ENCODE data around the gene ARAP1. TPM values are rescaled to one million over a fixed set of nuclear protein-coding genes. Genes with fewer than 3 reads are reported as not detected.

Gene ARAP1
- total RNA-seq, 4 donors from 2014 or later, result 53.8 to 126 (median 88.8) TPM

DNA sequence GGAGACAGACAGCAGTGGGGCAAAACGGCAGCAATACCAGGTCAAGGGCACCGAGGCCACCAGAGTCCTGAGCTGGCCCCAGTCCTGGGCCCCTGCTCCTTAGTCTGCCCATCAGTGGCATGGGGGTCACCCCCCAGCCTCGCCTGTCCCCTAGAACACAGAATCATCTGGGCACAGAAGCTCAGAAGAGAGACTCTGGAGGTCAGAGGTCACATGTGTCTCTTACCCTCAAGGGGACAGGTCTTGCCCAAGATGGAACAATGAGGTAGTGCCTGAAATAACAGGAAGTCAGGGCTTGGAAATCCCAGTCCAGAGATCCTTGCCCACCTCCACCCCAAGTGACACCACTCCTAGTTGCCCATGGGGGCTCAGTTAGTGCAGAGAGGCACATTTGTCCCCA, 98.6 kb downstream of the ARAP1 start:
- Histone ChIP-seq H3K4me1 (no peaks in the 10 kb centered on the region), H3K27ac (no peak overlapping the region), H3K36me3 (no peaks in the 10 kb centered on the region), H3K9me3 (no peaks in the 10 kb centered on the region), H3K27me3 (no peaks in the 10 kb centered on the region), H3K4me3 (no peak overlapping the region)
- no peak for TF ChIP-seq POLR2A (IDR thresholded peaks at IDR 0.05)
- TF ChIP-seq, protein P1, sequence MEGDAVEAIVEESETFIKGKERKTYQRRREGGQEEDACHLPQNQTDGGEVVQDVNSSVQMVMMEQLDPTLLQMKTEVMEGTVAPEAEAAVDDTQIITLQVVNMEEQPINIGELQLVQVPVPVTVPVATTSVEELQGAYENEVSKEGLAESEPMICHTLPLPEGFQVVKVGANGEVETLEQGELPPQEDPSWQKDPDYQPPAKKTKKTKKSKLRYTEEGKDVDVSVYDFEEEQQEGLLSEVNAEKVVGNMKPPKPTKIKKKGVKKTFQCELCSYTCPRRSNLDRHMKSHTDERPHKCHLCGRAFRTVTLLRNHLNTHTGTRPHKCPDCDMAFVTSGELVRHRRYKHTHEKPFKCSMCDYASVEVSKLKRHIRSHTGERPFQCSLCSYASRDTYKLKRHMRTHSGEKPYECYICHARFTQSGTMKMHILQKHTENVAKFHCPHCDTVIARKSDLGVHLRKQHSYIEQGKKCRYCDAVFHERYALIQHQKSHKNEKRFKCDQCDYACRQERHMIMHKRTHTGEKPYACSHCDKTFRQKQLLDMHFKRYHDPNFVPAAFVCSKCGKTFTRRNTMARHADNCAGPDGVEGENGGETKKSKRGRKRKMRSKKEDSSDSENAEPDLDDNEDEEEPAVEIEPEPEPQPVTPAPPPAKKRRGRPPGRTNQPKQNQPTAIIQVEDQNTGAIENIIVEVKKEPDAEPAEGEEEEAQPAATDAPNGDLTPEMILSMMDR (IDR thresholded peaks at IDR 0.05), result no peak
- no peak for TF ChIP-seq EP300 (IDR thresholded peaks at IDR 0.05)
- no peak for TF ChIP-seq POLR2AphosphoS5 (IDR thresholded peaks at IDR 0.05)
- no peak for DNase-seq (ENCODE audit: low spot score in 2 of 2)
- WGBS, result 83% methylated on average over 3 of the region's 3 CpGs

DNA sequence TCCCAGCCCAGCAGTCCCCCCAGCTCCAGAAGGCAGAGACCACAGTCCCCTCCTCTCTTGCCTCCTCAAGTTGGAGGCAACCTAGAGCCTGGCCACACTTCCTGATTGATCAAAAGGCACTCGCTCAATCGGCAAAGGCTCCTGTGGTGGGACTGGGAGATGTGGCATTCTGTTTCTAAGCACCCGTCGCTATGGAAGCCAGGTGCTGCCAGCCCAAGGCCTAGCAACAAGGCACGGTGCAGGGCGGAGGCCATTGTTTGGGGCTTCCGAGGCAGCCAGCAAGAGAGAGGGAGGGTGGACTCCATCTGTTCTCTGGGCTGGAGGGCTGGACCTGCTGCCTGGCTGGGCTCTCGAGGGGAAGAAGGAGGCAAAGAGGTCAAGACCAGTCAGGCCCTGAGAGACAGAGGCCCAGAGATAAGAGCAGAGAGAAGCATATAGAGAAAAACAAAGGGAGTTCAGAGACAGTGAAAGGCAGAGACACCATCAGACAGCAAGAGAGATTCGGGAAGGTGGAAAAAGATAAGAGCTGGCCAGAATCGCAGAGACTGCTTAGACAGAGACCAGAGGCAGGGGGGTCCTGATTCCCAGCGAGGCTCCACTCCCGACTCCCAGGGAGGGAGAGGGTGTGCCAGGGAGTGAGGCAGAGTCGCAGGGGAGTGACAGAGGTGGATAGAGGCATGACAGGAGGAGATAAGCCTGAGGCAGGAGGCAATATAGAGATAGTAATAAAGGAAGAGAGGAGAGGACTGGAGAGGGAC, 99.2 kb downstream of the ARAP1 start:
- no peak for DNase-seq (ENCODE audit: low spot score in 2 of 2)
- Histone ChIP-seq H3K27me3 (no peaks in the 10 kb centered on the region), H3K4me1 (no peaks in the 10 kb centered on the region), H3K4me3 (no peak overlapping the region), H3K27ac (no peak overlapping the region), H3K9me3 (no peaks in the 10 kb centered on the region), H3K36me3 (no peaks in the 10 kb centered on the region)
- 65% methylated on average over 13 of the region's 13 CpGs for WGBS
- TF ChIP-seq POLR2A (IDR thresholded peaks at IDR 0.05) (no peak), POLR2AphosphoS5 (IDR thresholded peaks at IDR 0.05) (no peak)

DNA sequence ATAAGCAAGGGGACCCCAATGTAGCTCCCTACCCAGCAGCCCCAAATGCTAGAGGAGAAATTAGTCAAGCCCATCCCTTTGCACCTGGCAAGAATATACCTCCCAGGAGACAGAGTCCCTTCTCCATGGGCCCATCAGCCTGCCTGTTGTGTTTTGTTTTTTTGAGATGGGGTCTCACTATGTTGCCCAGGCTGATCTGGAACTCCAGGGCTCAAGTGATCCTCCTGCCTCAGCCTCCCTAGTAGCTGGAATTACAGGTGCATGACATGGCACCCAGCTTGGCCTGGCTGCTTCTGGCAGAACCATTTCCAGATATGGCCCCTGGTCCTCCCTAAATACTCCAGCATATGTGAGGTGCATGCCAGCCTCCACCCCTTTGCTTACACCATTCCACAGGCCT, 100.1 kb downstream of the ARAP1 start:
- no peaks in the 10 kb centered on the region for H3K9me3 ChIP-seq
- H3K27ac ChIP-seq, result no peak overlapping the region
- H3K4me1 ChIP-seq, result no peaks in the 10 kb centered on the region
- H3K4me3 ChIP-seq, result no peak overlapping the region
- no peak for TF ChIP-seq EP300 (IDR thresholded peaks at IDR 0.05)
- TF ChIP-seq, protein P1 (IDR thresholded peaks at IDR 0.05), result no peak
- TF ChIP-seq POLR2AphosphoS5 (IDR thresholded peaks at IDR 0.05), result no peak
- TF ChIP-seq POLR2A (IDR thresholded peaks at IDR 0.05), result no peak
- H3K36me3 ChIP-seq, result no peaks in the 10 kb centered on the region
- no peaks in the 10 kb centered on the region for H3K27me3 ChIP-seq
- DNase-seq (ENCODE audit: low spot score in 2 of 2), result no peak

DNA sequence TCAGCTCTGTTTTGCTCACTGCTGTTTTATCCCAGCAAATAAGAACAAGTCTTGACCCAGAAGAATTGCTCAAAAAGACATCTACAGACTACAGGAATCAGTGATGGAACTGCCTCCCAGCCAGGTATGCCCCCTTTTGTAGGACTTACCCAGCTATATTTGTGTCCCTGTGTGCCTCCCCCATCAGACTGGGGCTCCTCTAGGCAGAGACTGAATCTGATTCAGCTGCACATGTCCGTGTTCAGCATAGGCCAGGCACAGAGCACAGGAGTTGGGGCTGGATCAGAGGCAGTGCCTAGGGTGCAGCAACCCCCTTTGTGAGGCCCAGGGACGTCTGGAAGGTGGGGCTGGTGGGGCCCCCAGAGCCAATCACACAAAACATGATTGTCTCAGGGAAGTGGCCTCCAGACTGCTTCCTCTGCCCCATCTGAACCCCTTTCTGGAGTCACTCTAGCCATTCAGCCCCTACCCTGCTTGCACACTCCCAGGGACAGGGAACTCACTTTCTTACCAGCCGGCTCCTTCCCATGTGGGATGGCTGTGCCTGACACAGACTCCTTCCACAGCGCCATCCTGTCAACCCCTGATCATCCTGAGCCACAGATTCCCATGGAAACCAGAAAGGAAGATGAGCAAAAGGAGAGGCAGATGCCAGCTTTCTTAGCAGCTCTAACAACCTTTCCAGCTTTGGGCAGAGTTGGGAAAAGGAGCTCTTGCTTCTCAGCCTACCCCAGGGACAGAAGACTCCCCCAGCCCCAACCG, 102.8 kb downstream of the ARAP1 start:
- Histone ChIP-seq H3K36me3 (no peaks in the 10 kb centered on the region), H3K9me3 (no peaks in the 10 kb centered on the region), H3K4me3 (no peak overlapping the region), H3K4me1 (no peaks in the 10 kb centered on the region), H3K27ac (no peak overlapping the region), H3K27me3 (no peaks in the 10 kb centered on the region)
- TF ChIP-seq EP300 (IDR thresholded peaks at IDR 0.05) (no peak), POLR2AphosphoS5 (IDR thresholded peaks at IDR 0.05) (no peak), POLR2A (IDR thresholded peaks at IDR 0.05) (no peak)
- TF ChIP-seq, protein P1 (IDR thresholded peaks at IDR 0.05), result no peak
- no peak for DNase-seq (ENCODE audit: low spot score in 2 of 2)
- WGBS, result 80% methylated on average over 4 of the region's 5 CpGs

DNA sequence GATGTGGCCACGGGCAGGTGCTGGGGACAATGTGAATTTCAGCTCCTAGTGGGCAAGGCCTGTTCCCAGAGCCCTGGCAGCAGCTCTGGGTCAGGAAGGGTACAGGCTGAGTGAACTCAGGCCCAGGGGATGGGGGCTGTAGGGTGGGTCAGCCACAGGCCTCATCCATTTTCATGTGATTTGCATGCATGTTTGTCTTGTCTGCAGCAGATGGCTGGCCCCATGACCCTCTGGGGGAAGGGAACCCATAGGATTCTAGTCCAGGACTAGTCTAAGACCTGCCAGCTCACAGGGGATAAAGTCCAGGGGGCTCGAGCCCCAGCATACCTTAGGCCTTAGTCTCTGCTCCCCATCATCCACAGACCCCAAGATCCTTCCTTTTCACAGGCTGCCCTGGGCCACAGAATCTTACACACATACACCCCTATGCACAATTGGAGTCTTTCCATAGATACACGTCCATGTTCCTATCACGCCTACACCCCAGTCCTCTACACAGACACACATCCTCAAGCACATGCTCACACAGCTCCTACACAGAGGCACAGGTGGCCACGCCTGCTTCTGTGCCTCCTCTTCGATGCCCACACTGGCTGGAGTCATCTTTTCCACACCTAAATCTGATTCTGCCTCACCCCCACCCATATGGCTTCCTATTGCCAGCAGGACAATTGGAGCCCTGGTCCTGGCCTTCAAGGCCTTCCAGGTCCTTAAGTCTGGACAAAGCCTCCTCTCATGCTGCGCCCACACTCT, 103.6 kb downstream of the ARAP1 start:
- TF ChIP-seq POLR2A (IDR thresholded peaks at IDR 0.05) (no peak), POLR2AphosphoS5 (IDR thresholded peaks at IDR 0.05) (no peak), EP300 (IDR thresholded peaks at IDR 0.05) (no peak)
- TF ChIP-seq, protein P1 (IDR thresholded peaks at IDR 0.05), result no peak
- Histone ChIP-seq H3K27ac (no peak overlapping the region), H3K27me3 (no peaks in the 10 kb centered on the region), H3K36me3 (no peaks in the 10 kb centered on the region), H3K4me3 (no peak overlapping the region), H3K9me3 (no peaks in the 10 kb centered on the region), H3K4me1 (no peaks in the 10 kb centered on the region)
- 85% methylated on average over 7 of the region's 7 CpGs for WGBS
- DNase-seq (ENCODE audit: low spot score in 2 of 2), result no peak

Measured in suprapubic skin (tissue), 4 donors.